Smooth muscle cell of the pulmonary artery (primary cell): Measurements from ENCODE around the gene PLD2. TPM values are rescaled to one million over a fixed set of nuclear protein-coding genes. Genes with fewer than 3 reads are reported as not detected.

Source experiments
- total RNA-seq: library from RNA; depleted of rRNA; stranded (reverse); fragments of >200 nt; gene quantifications from 2 replicates; pipeline ENCODE4 v1.2.3, GENCODE V29; 2014

Gene PLD2
- total RNA-seq = 16.4 and 25.9 TPM in 2 replicates

DNA sequence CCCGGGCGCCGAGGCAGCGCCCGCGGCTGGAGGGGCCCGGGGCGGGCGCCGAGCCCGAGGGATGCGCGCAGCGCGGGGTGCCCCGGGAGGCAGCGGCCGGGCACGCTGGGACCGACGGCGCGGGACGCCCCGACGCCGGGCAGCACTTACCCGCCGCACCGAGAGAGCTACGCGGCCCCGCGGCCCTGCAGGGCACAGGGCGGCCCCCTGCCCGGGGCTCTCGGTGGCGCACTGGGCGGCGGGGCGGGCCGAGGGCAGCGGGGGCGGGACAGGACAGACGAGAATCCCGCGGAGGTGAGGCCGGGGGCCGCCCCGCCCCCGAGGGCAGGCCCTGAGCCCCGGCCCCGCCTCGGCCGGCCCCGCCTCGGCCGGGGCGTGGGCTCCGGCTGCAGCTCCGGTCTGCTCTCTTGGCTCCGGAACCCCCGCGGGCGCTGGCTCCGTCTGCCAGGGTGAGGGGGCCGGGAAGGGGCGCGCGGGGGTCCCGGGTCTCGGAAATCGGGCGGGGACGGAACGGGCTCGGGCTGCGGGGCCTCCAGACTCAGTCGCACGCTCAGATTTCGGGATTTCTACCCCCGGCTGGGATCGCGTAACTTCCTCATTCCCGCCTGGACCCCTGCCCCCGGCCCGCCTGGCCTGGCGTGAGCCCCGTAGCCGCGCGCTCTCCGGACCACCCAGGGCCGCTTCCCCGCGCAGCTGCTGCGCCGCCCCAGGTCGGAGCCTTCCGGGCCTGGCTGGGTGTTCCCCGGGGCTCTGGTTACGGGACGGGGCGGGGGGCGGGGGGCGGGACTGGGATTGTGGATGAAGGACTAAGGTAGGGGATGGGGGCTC, at the start of gene PLD2:
PLD2 (plus strand) TSS at position 376 of the 828 bp plus-strand sequence. CDS start 621 bp downstream, outside the sequence.

GRCh38 chr17:4771519-4772234, 35.3 kb upstream of the PLD2 start, which contains the start of gene TM4SF5:
TSS of gene TM4SF5 (plus strand) at chr17:4771886. CDS start at chr17:4771923, 37 bp downstream.

DNA sequence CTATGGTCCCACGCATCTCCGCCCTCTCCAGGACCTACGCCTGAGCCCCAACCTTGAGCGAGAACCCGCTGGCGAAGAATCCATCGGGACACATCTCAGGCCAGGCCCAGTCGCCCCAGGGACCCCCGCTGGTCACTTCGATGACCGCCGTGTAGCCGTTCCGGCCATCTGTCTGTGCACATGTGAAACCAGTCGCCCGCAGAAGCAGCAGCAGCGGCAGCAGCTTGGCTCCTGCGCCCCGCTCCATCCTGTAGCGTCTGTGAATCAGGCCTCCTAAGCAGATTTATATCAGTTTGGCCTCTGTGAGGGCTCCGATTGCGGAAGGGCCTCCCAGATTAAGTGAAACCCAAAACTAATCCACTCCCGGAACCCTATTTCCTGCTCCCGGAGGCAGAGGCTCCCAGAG, 20.8 kb upstream of the PLD2 start, which contains the start of gene VMO1:
VMO1 (minus strand) TSS at position 259 of the 406 bp plus-strand sequence; CDS start at position 247, 12 bp downstream.

GRCh38 chr17:4788807-4789700, 17.9 kb upstream of the PLD2 start, which contains the start of gene GLTPD2:
TSS of gene GLTPD2 (plus strand) at chr17:4788964. CDS start at chr17:4789012, 48 bp downstream.

GRCh38 chr17:4802228-4802627, 4.7 kb upstream of the PLD2 start, which contains the start of gene C17orf114:
TSS of gene C17orf114 (minus strand) at chr17:4802328.

GRCh38 chr17:4833178-4833940, 26.4 kb downstream of the PLD2 start, which contains the start of gene MINK1:
TSS of gene MINK1 (plus strand) at chr17:4833340. CDS start at chr17:4833584, 244 bp downstream.

Other genes with a start within 250 kb of the PLD2 start
- gene GGT6, start 246.6 kb upstream of the PLD2 start, total RNA-seq = not detected in 2 replicates
- gene SMTNL2, start 222.6 kb upstream of the PLD2 start, total RNA-seq = 0.72 TPM in 1 of 2 replicates, not detected in the other
- gene ALOX15, start 165.5 kb upstream of the PLD2 start, total RNA-seq = 0.03 TPM in 1 of 2 replicates, not detected in the other
- 61.6 and 68.2 TPM in 2 replicates for gene PELP1, start 103.0 kb upstream of the PLD2 start, total RNA-seq
- gene ARRB2, start 96.5 kb upstream of the PLD2 start, total RNA-seq = 4.0 and 5.4 TPM in 2 replicates
- 11.4 and 11.7 TPM in 2 replicates for gene MED11, start 75.7 kb upstream of the PLD2 start, total RNA-seq
- 0.07 and 0.10 TPM in 2 replicates for gene ZMYND15, start 67.3 kb upstream of the PLD2 start, total RNA-seq
- gene CXCL16, start 67.2 kb upstream of the PLD2 start, total RNA-seq = 4.0 and 4.5 TPM in 2 replicates
- gene TM4SF5, start 35.3 kb upstream of the PLD2 start, total RNA-seq = not detected in 2 replicates
- gene VMO1, start 20.8 kb upstream of the PLD2 start, total RNA-seq = 0.33 TPM in 2 replicates
- gene GLTPD2, start 18.2 kb upstream of the PLD2 start, total RNA-seq = not detected in 2 replicates
- 88.0 and 106 TPM in 2 replicates for gene PSMB6, start 11.0 kb upstream of the PLD2 start, total RNA-seq
- gene MINK1, start 26.2 kb downstream of the PLD2 start, total RNA-seq = 49.9 and 73.2 TPM in 2 replicates
- gene C17orf107, start 92.4 kb downstream of the PLD2 start, total RNA-seq = 6.4 and 9.9 TPM in 2 replicates
- gene CHRNE, start 95.9 kb downstream of the PLD2 start, total RNA-seq = 0.33 and 2.8 TPM in 2 replicates
- not detected in 2 replicates for gene GP1BA, start 125.1 kb downstream of the PLD2 start, total RNA-seq
- gene SLC25A11, start 132.9 kb downstream of the PLD2 start, total RNA-seq = 69.7 and 71.2 TPM in 2 replicates
- gene RNF167, start 133.1 kb downstream of the PLD2 start, total RNA-seq = 26.6 and 27.2 TPM in 2 replicates
- 405 and 683 TPM in 2 replicates for gene PFN1, start 141.4 kb downstream of the PLD2 start, total RNA-seq
- gene ENO3, start 144.0 kb downstream of the PLD2 start, total RNA-seq = 3.3 and 3.4 TPM in 2 replicates
- 39.8 and 47.0 TPM in 2 replicates for gene SPAG7, start 160.7 kb downstream of the PLD2 start, total RNA-seq
- gene CAMTA2, start 180.5 kb downstream of the PLD2 start, total RNA-seq = 17.1 and 23.0 TPM in 2 replicates
- gene INCA1, start 190.4 kb downstream of the PLD2 start, total RNA-seq = 0.23 and 0.46 TPM in 2 replicates
- 83.3 and 112 TPM in 2 replicates for gene KIF1C, start 190.8 kb downstream of the PLD2 start, total RNA-seq
- gene SLC52A1, start 228.3 kb downstream of the PLD2 start, total RNA-seq = 0.07 and 0.13 TPM in 2 replicates